GM18507 (cell line): ENCODE results near the gene PCK1.

ENCODE experiments used
- DNase-seq: peaks from one replicate; pipeline ENCODE4 v3.0.0; 2011; ENCODE audit warnings: low read depth; ENCODE audit not compliant: insufficient read length; ENCODE audit errors: extremely low spot score
- FAIRE-seq: peaks from 2 replicates; lab custom pipeline; 2011; peaks lifted over from hg19 to GRCh38; lab: Jason Lieb, UNC

PCK1 gene

GRCh38 chr20:57613481-57613921, 52.6 kb downstream of the PCK1 start:
- no peak for DNase-seq
- FAIRE-seq: no peak

- no peak for FAIRE-seq
These were observed 53.9 kb downstream of the PCK1 start for GRCh38 chr20:57614490-57615444.

DNA sequence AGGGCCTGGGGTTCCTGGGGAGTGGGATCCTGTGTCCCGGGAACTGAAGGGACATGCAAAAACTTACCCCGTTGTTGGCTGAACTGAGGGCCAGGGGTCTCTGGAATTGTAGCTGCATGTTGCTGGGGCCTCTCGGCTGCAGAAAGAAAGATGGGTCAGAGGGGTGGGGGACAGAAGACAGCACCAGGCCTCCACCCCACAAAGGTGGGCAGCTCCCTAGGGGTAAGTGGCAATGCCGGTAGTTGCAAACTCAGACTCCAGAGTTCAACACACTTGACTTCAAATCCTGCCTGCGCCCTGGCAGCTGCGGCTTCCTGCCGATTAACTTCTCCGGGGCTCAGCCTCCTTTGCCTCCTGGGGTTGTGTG, 54.5 kb downstream of the PCK1 start:
- DNase-seq: no peak
- FAIRE-seq: no peak

More at GRCh38 chr20:57614490-57615444, 53.9 kb downstream of the PCK1 start:
- DNase-seq: no peak

DNA sequence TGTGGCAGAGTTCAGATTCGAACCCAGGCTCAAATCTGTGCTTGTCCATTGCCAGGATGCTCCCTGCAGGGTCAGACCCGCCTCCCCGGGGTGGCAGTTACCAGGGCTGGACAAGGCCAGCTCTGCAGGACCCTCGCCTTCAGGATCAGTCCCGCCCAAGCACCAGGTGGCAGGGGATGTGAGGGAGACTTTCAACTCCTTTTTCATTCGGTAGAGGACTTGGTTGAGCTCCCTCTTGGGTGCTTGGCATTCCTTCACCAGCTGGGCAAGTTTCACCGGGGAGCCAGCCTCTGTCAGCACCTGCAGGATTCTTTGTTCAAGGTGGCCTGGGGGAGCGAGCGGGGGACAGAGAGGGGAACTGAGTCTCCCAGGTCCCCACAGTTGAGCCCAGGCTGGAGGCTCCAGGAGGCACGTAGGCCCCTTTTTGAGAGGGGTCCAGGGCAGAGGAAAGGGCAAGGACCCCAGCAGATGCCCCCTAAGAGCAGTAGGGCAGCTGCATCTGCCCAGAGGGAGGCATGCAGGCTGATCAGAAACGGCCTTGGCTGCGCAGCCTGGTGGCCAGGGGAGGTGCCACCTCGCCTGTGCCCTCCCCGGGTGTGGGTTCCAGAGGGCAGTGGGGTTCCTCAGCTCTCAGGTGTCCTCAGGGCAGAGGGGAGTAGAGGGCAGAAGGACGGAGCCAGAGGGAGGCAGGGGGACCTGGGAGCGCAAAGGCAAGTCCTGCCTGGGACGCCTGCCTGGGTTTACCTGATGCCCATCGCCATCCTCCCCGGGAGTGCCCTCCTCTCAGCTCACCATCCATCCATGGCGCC, 55.4 kb downstream of the PCK1 start:
- DNase-seq: no peak
- no peak for FAIRE-seq

DNA sequence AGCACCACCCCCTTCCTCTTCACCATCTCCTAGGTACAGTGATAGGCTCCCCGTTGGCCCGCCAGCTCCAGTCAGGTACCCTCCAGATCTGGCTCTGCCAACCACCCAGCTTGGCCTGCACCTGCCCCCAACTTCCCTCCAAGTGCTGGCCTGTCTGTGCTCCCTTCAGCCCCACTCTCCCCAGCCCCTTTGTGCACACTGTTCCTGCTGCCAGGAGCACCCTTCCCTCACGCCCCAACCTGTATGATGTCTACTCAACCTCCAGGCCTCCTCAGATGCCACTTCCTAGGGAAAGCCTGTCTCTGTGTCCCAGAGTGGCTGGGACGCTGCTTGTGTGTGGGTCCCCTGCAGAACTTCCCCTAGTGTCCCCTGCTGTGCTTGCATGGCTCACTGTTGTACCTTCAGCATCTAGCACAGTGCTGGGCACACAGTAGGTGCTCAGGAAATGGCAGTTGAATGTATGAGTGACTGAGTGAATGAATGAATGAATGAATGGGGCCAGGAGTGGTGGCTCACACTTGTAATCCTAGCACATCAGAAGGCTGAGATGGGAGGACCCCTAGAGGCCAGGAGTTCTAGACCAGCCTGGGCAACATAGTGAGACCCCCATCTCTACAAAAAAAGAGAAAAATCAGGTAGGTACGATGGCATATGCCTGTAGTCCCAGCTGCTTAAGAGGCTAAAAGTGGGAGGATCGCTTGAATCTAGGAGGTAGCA, 56.3 kb downstream of the PCK1 start:
- DNase-seq: no peak
- no peak for FAIRE-seq
